ENCODE results near the gene UST. TPM values are rescaled to one million over a fixed set of nuclear protein-coding genes. Genes with fewer than 3 reads are reported as not detected.

UST gene
- total and polyA plus RNA-seq, 9 of the 15 experiments (the other 6 are each of a cell fraction or from before 2014, with no cell fraction given), result 0.04 to 0.10 TPM; not detected in 7

- Histone ChIP-seq H3K27me3 (ENCODE audit: control insufficient read depth in 2 of 2, insufficient read depth in 2 of 2, low read length in 2 of 2) (peaks cover 0 to 7% of the 10 kb centered on the region in 2 experiments; a peak in 2 of 5 replicates), H3K36me3 (ENCODE audit: control insufficient read depth, insufficient read depth, low read length) (no peaks in the 10 kb centered on the region), H3K4me2 (ENCODE audit: insufficient read depth, low read length) (no peak overlapping the region), H3K9me1 (ENCODE audit: control insufficient read depth, insufficient read depth, low read length) (no peaks in the 10 kb centered on the region), H3K27ac (ENCODE audit: extremely low read depth, low read depth, low read length) (no peak overlapping the region), H3K9ac (ENCODE audit: insufficient read depth in 1 of 2, low read depth in 2 of 2, low read length in 2 of 2) (no peak overlapping the region), H3K79me2 (ENCODE audit: control insufficient read depth, insufficient read depth, low read length) (no peaks in the 10 kb centered on the region), H2AFZ (ENCODE audit: low read depth, low read length) (no peak overlapping the region), H3K4me3 (no peak overlapping the region), H3K9me3 (replicated peaks; ENCODE audit: control insufficient read depth, insufficient read depth, low read depth, low read length) (no peaks in the 10 kb centered on the region), H3K4me1 (replicated peaks in 1 of 2; ENCODE audit: control insufficient read depth in 2 of 2, insufficient read depth in 2 of 2, low read length in 2 of 2) (no peaks in the 10 kb centered on the region), H4K20me1 (replicated peaks; ENCODE audit: control insufficient read depth, insufficient read depth, low read length) (no peaks in the 10 kb centered on the region)
- no TSS peak for BruUV-seq (replicated peaks)
- CTCF ChIA-PET (ENCODE audit: low intra/inter-chr PET ratio), result no interaction called here
- intact Hi-C loops (cut with micrococcal nuclease), result no loop called here
- 2% methylated on average over 7 of the region's 7 CpGs for WGBS (ENCODE audit: insufficient coverage, low coverage, missing lambda C conversion rate)
- ATAC-seq, result no peak
- DNase-seq (ENCODE audit: extremely low read depth in 1 of 4, low spot score in 3 of 4), result no peak
- TF ChIP-seq ARID2 (IDR thresholded peaks at IDR 0.05), result no peak
- no peak for TF ChIP-seq ELK3 (CRISPR knock-in tag; IDR thresholded peaks at IDR 0.05)
- no peak for TF ChIP-seq POLR2AphosphoS5 (IDR thresholded peaks at IDR 0.05; ENCODE audit: control insufficient read depth, insufficient read depth, low read depth, low read length)
- no peak for TF ChIP-seq NFYB (IDR thresholded peaks at IDR 0.05; ENCODE audit: extremely low read depth, insufficient read length)
- POLR2A ChIA-PET, result interaction anchor here (1.2 kb wide), 1 partner anchor 11 kb away, joined by 3 read pairs; no protein-coding TSS in a partner anchor
- in situ Hi-C loops (cut with MboI), result no loop called here
- FAIRE-seq, result peak; percentile 44
These were observed 232.4 kb downstream of the UST start for GRCh38 chr6:148979014-148979901.
